PC-9 (cell line): ENCODE measurements around the gene RBM15. TPM values are rescaled to one million over a fixed set of nuclear protein-coding genes. Genes with fewer than 3 reads are reported as not detected.

Experiments used
- BruUV-seq: library from RNA; stranded (reverse); fragments of 400-500 nt; replicated peaks from 2 replicates; lab custom pipeline; 2021; lab: Mats Ljungman, UMichigan
- CTCF ChIA-PET: fragments of 300-600 bp; sonication (Branson Sonifier 250); formaldehyde crosslinking; loops from one replicate; lab custom pipeline; 2022; ENCODE audit warnings: antibody characterized with exemption; lab: Charles Lee
- POLR2A ChIA-PET: fragments of 300-600 bp; sonication (Branson Sonifier 250); formaldehyde crosslinking; loops from one replicate; lab custom pipeline; 2022; ENCODE audit warnings: antibody characterized with exemption; ENCODE audit not compliant: unreplicated experiment; lab: Charles Lee
- DNase-seq, 2 experiments: peaks; one replicate each; pipeline versions ENCODE4 v3.0.0 to v3.0.0-alpha.2; 2015 to 2022; ENCODE audit warnings: mixed read lengths in 1 of 2
- H2AFZ ChIP-seq: fragments of 200-600 bp; sonication (generic); 2 replicates; pipeline ENCODE4 v1.8.1; 2017; ENCODE audit warnings: antibody characterized with exemption
- H3F3A ChIP-seq: fragments of 200-600 bp; sonication (generic); 2 replicates; pipeline ENCODE4 v1.8.1; 2017; ENCODE audit warnings: antibody characterized with exemption, mild to moderate bottlenecking, low read depth; ENCODE audit not compliant: insufficient read depth
- H3K27ac ChIP-seq: fragments of 200-600 bp; sonication (generic); 2 replicates; pipeline ENCODE4 v1.6.1; 2016; ENCODE audit warnings: mixed run types
- H3K27me3 ChIP-seq: fragments of 200-600 bp; sonication (generic); 2 replicates; pipeline ENCODE4 v1.6.1; 2016; ENCODE audit warnings: low read depth, mixed run types; ENCODE audit not compliant: insufficient read depth
- H3K36me3 ChIP-seq: fragments of 200-600 bp; sonication (generic); 2 replicates; pipeline ENCODE4 v1.6.1; 2016; ENCODE audit warnings: low read depth, mixed run types
- H3K4me1 ChIP-seq: fragments of 200-600 bp; sonication (generic); replicated peaks from 2 replicates; pipeline ENCODE4 v1.6.1; 2016; ENCODE audit warnings: mixed run types; ENCODE audit not compliant: insufficient read depth
- H3K4me2 ChIP-seq: fragments of 200-600 bp; sonication (generic); 2 replicates; pipeline ENCODE4 v1.6.1; 2017; ENCODE audit warnings: mixed run types
- H3K4me3 ChIP-seq: fragments of 200-600 bp; sonication (generic); 2 replicates; pipeline ENCODE4 v1.6.1; 2016; ENCODE audit warnings: mixed run types
- H3K79me2 ChIP-seq: fragments of 200-600 bp; sonication (generic); 2 replicates; pipeline ENCODE4 v1.6.1; 2017; ENCODE audit warnings: low read depth, mixed run types
- H3K9me2 ChIP-seq: fragments of 200-600 bp; sonication (generic); 2 replicates; pipeline ENCODE4 v1.8.1; 2017; ENCODE audit warnings: mild to moderate bottlenecking; ENCODE audit not compliant: insufficient read depth
- H3K9me3 ChIP-seq: fragments of 200-600 bp; sonication (generic); 2 replicates; pipeline ENCODE4 v1.8.1; 2016; ENCODE audit warnings: low read depth; ENCODE audit not compliant: insufficient read depth
- H4K20me1 ChIP-seq: fragments of 200-600 bp; sonication (generic); 2 replicates; pipeline ENCODE4 v1.8.1; 2017; ENCODE audit not compliant: insufficient read depth
- CTCF ChIP-seq: fragments of 200-600 bp; sonication (generic); conservative IDR thresholded peaks from 2 replicates; pipeline ENCODE4 v1.6.1; 2017; ENCODE audit warnings: mixed run types, antibody characterized with exemption, mild to moderate bottlenecking, moderate library complexity
- EZH2 ChIP-seq: fragments of 200-600 bp; sonication (generic); IDR thresholded peaks from 2 replicates; pipeline ENCODE4 v1.8.0; 2017; ENCODE audit warnings: antibody characterized with exemption, low read depth
- intact Hi-C: fragments of 100-400 bp; cut with micrococcal nuclease; formaldehyde crosslinking; loops from one replicate; pipeline ENCODE4 v1.10.0; 2022; ENCODE audit not compliant: unreplicated experiment
- total RNA-seq: library from RNA; stranded (reverse); gene quantifications from 2 replicates; pipeline ENCODE4 v1.2.3, GENCODE V29; 2021

RBM15 gene
- total RNA-seq, 1 experiment from 2014 or later, result 43.1 TPM

GRCh38 chr1:110309139-110309538 is 30.0 kb upstream of the RBM15 start:
- H3K4me2 ChIP-seq, result no peak overlapping the region
- H3K4me3 ChIP-seq, result no peak overlapping the region
- H3K79me2 ChIP-seq, result no peaks in the 10 kb centered on the region
- H3K27ac ChIP-seq, result no peak overlapping the region
- no peak overlapping the region for H2AFZ ChIP-seq
- ChIA-PET POLR2A (no interaction called here), CTCF (no interaction called here)
- BruUV-seq, result no TSS peak
- H3K36me3 ChIP-seq, result no peaks in the 10 kb centered on the region
- no peaks in the 10 kb centered on the region for H3K9me3 ChIP-seq
- no peaks in the 10 kb centered on the region for H3K27me3 ChIP-seq
- no peaks in the 10 kb centered on the region for H4K20me1 ChIP-seq
- H3K4me1 ChIP-seq, result no peaks in the 10 kb centered on the region
- intact Hi-C loops, result no loop called here
- no peaks in the 10 kb centered on the region for H3F3A ChIP-seq
- no peak for DNase-seq
- no peaks in the 10 kb centered on the region for H3K9me2 ChIP-seq
- no peak for TF ChIP-seq EZH2
- TF ChIP-seq CTCF, result no peak

GRCh38 chr1:110309767-110310166 is 29.4 kb upstream of the RBM15 start:
- Histone ChIP-seq H3K4me1 (no peaks in the 10 kb centered on the region), H3K4me3 (no peak overlapping the region), H3K79me2 (no peaks in the 10 kb centered on the region), H3K9me3 (no peaks in the 10 kb centered on the region), H3K27me3 (no peaks in the 10 kb centered on the region), H3K4me2 (no peak overlapping the region), H3K36me3 (no peaks in the 10 kb centered on the region), H3K9me2 (no peaks in the 10 kb centered on the region), H4K20me1 (no peaks in the 10 kb centered on the region), H2AFZ (no peak overlapping the region), H3F3A (no peaks in the 10 kb centered on the region), H3K27ac (no peak overlapping the region)
- DNase-seq, result no peak
- no TSS peak for BruUV-seq
- ChIA-PET POLR2A (no interaction called here), CTCF (no interaction called here)
- TF ChIP-seq EZH2, result no peak
- no peak for TF ChIP-seq CTCF
- intact Hi-C loops, result no loop called here

GRCh38 chr1:110310300-110310699 is 28.9 kb upstream of the RBM15 start:
- ChIA-PET CTCF (interaction anchor here (0.9 kb wide), 1 partner anchor 150 kb away, joined by 3 read pairs; no protein-coding TSS in a partner anchor), POLR2A (interaction anchor here (0.6 kb wide), 1 partner anchor 105 kb away, joined by 3 read pairs; no protein-coding TSS in a partner anchor)
- H3K27ac ChIP-seq, result no peak overlapping the region
- DNase-seq, result no peak
- H3K27me3 ChIP-seq, result no peaks in the 10 kb centered on the region
- H4K20me1 ChIP-seq, result no peaks in the 10 kb centered on the region
- intact Hi-C loops, result no loop called here
- H3K36me3 ChIP-seq, result no peaks in the 10 kb centered on the region
- H3F3A ChIP-seq, result no peaks in the 10 kb centered on the region
- no peak overlapping the region for H3K4me3 ChIP-seq
- H3K79me2 ChIP-seq, result no peaks in the 10 kb centered on the region
- no peaks in the 10 kb centered on the region for H3K9me3 ChIP-seq
- no peak for TF ChIP-seq EZH2
- TF ChIP-seq CTCF, result no peak
- no TSS peak for BruUV-seq
- no peak overlapping the region for H3K4me2 ChIP-seq
- no peaks in the 10 kb centered on the region for H3K4me1 ChIP-seq
- no peaks in the 10 kb centered on the region for H3K9me2 ChIP-seq
- H2AFZ ChIP-seq, result no peak overlapping the region
